GM18505 (cell line): Measurements from ENCODE around the gene TNFRSF1A.

Source experiments
- ATAC-seq: cut with Tn5 transposase; IDR thresholded peaks from one replicate; pipeline ENCODE4 v1.9.1; 2021; ENCODE audit not compliant: unreplicated experiment
- POLR2A ChIP-seq: IDR thresholded peaks from 4 replicates; pipeline ENCODE4 v1.6.1; 2011; ENCODE audit warnings: borderline replicate concordance; ENCODE audit not compliant: insufficient read depth, insufficient read length; ENCODE audit errors: extremely low read depth

Gene TNFRSF1A

GRCh38 chr12:6378709-6379472 lies 37.0 kb upstream of the TNFRSF1A start:
- no peak for TF ChIP-seq POLR2A
- no peak for ATAC-seq

- no peak for TF ChIP-seq POLR2A
- ATAC-seq = no peak
These were observed 35.8 kb upstream of the TNFRSF1A start for GRCh38 chr12:6377667-6377994.

- ATAC-seq = no peak
- TF ChIP-seq POLR2A = no peak
These were observed 35.2 kb upstream of the TNFRSF1A start for GRCh38 chr12:6376870-6377666.

GRCh38 chr12:6376079-6376869 lies 34.4 kb upstream of the TNFRSF1A start:
- ATAC-seq = no peak
- no peak for TF ChIP-seq POLR2A

- no peak for TF ChIP-seq POLR2A
- ATAC-seq = no peak
These were observed 33.6 kb upstream of the TNFRSF1A start, which contains the start of gene SCNN1A for GRCh38 chr12:6375269-6376078. Gene SCNN1A (minus strand): TSS chr12:6375563. CDS start chr12:6374783, 780 bp downstream.

- no peak for ATAC-seq
- no peak for TF ChIP-seq POLR2A
These were observed 32.9 kb upstream of the TNFRSF1A start for GRCh38 chr12:6374786-6375160.

GRCh38 chr12:6374028-6374785 lies 32.3 kb upstream of the TNFRSF1A start:
- no peak for ATAC-seq

GRCh38 chr12:6373022-6373787 lies 31.3 kb upstream of the TNFRSF1A start:
- ATAC-seq = no peak
- TF ChIP-seq POLR2A = no peak

More at GRCh38 chr12:6374028-6374785, 32.3 kb upstream of the TNFRSF1A start:
- TF ChIP-seq POLR2A = no peak

GRCh38 chr12:6372403-6373003 lies 30.6 kb upstream of the TNFRSF1A start:
- ATAC-seq = no peak
- TF ChIP-seq POLR2A = no peak

GRCh38 chr12:6370994-6371754 lies 29.3 kb upstream of the TNFRSF1A start:
- no peak for TF ChIP-seq POLR2A

More at GRCh38 chr12:6370994-6371754, 29.3 kb upstream of the TNFRSF1A start:
- ATAC-seq = no peak
